Neural cell (in vitro differentiated cells): ENCODE results near the gene UBR2. TPM values are rescaled to one million over a fixed set of nuclear protein-coding genes. Genes with fewer than 3 reads are reported as not detected.

Source experiments
- H2AFZ ChIP-seq: fragments of 200-600, 300-800 bp; sonication (generic), shearing (Covaris generic); 2 replicates; pipeline ENCODE4 v1.6.0; 2014; ENCODE audit warnings: low read depth, mild to moderate bottlenecking, antibody characterized with exemption, low read length, moderate library complexity
- H3F3A ChIP-seq: fragments of 200-600 bp; shearing (Covaris generic); 2 replicates; pipeline ENCODE4 v1.6.1; 2016; ENCODE audit warnings: mild to moderate bottlenecking, moderate library complexity, mixed read lengths, antibody characterized with exemption, low read length; ENCODE audit not compliant: insufficient read depth, poor library complexity, severe bottlenecking
- H3K27ac ChIP-seq: fragments of 200-600, 300-800 bp; sonication (generic), shearing (Covaris generic); 2 replicates; pipeline ENCODE4 v1.5.1; 2014; ENCODE audit warnings: mild to moderate bottlenecking, low read length, moderate library complexity
- H3K27me3 ChIP-seq: fragments of 300-800, 200-600 bp; sonication (generic), shearing (Covaris generic); 2 replicates; pipeline ENCODE4 v1.6.0; 2014; ENCODE audit warnings: mild to moderate bottlenecking, low read depth, low read length, moderate library complexity; ENCODE audit not compliant: insufficient read depth
- H3K36me3 ChIP-seq: fragments of 300-800, 200-600 bp; sonication (generic), shearing (Covaris generic); 2 replicates; pipeline ENCODE4 v1.5.1; 2014; ENCODE audit warnings: mild to moderate bottlenecking, antibody characterized with exemption, low read length, moderate library complexity; ENCODE audit not compliant: insufficient read depth
- H3K4me2 ChIP-seq: fragments of 300-800, 200-600 bp; sonication (generic), shearing (Covaris generic); 2 replicates; pipeline ENCODE4 v1.6.0; 2014; ENCODE audit warnings: mild to moderate bottlenecking, low read length
- H3K4me3 ChIP-seq: fragments of 300-800, 200-600 bp; sonication (generic), shearing (Covaris generic); 2 replicates; pipeline ENCODE4 v1.5.1; 2014; ENCODE audit warnings: mild to moderate bottlenecking, low read length, moderate library complexity
- H3K79me2 ChIP-seq: fragments of 200-600 bp; shearing (Covaris generic); replicated peaks from 2 replicates; pipeline ENCODE4 v1.6.0; 2014; ENCODE audit warnings: mild to moderate bottlenecking, low read length, moderate library complexity; ENCODE audit not compliant: insufficient read depth
- H3K9ac ChIP-seq: fragments of 300-800, 200-600 bp; sonication (generic), shearing (Covaris generic); 2 replicates; pipeline ENCODE4 v1.6.1; 2016; ENCODE audit warnings: mild to moderate bottlenecking, low read length, mixed read lengths
- H3K9me2 ChIP-seq: fragments of 200-600 bp; shearing (Covaris generic); 2 replicates; pipeline ENCODE4 v1.6.1; 2016; ENCODE audit warnings: mild to moderate bottlenecking, low read length, mixed read lengths; ENCODE audit not compliant: insufficient read depth
- H3K9me3 ChIP-seq: fragments of 200-600, 300-800 bp; sonication (generic), shearing (Covaris generic); 2 replicates; pipeline ENCODE4 v1.6.1; 2016; ENCODE audit warnings: mild to moderate bottlenecking, mixed run types, low read length, moderate library complexity, mixed read lengths
- H4K20me1 ChIP-seq: fragments of 200-600 bp; shearing (Covaris generic); 2 replicates; pipeline ENCODE4 v1.6.1; 2016; ENCODE audit warnings: mild to moderate bottlenecking, mixed run types; ENCODE audit not compliant: insufficient read depth
- CTCF ChIP-seq: fragments of 450-650 bp; IDR thresholded peaks from 2 replicates; pipeline ENCODE4 v1.5.1; 2014; ENCODE audit warnings: antibody characterized with exemption, mild to moderate bottlenecking, moderate library complexity; ENCODE audit not compliant: poor library complexity, severe bottlenecking
- EP300 ChIP-seq: fragments of 450-650 bp; conservative IDR thresholded peaks from 2 replicates; pipeline ENCODE4 v1.6.1; 2014; ENCODE audit warnings: antibody characterized with exemption, mild to moderate bottlenecking, moderate library complexity; ENCODE audit not compliant: poor library complexity, severe bottlenecking
- EZH2 ChIP-seq: fragments of 200-600, 300-800 bp; shearing (Covaris generic), sonication (generic); IDR thresholded peaks from 2 replicates; pipeline ENCODE4 v1.6.1; 2014; ENCODE audit warnings: antibody characterized with exemption, low read length, borderline replicate concordance, mild to moderate bottlenecking; ENCODE audit not compliant: insufficient read depth, poor library complexity, severe bottlenecking
- MXI1 ChIP-seq: fragments of 450-650 bp; conservative IDR thresholded peaks from 2 replicates; pipeline ENCODE4 v1.6.1; 2014; ENCODE audit warnings: antibody characterized with exemption, mild to moderate bottlenecking; ENCODE audit not compliant: poor library complexity, severe bottlenecking
- POLR2AphosphoS5 ChIP-seq: IDR thresholded peaks from 2 replicates; pipeline ENCODE4 v1.6.1; 2012
- RAD21 ChIP-seq: fragments of 450-650 bp; conservative IDR thresholded peaks from 2 replicates; pipeline ENCODE4 v1.6.1; 2014; ENCODE audit warnings: antibody characterized with exemption, mild to moderate bottlenecking, moderate library complexity
- REST ChIP-seq: IDR thresholded peaks from 2 replicates; pipeline ENCODE4 v1.6.1; 2012; ENCODE audit warnings: borderline replicate concordance
- SMC3 ChIP-seq: fragments of 450-650 bp; conservative IDR thresholded peaks from 2 replicates; pipeline ENCODE4 v1.6.1; 2014; ENCODE audit warnings: antibody characterized with exemption, mild to moderate bottlenecking, moderate library complexity; ENCODE audit not compliant: poor library complexity
- TAF1 ChIP-seq: IDR thresholded peaks from 2 replicates; pipeline ENCODE4 v1.6.1; 2012; ENCODE audit warnings: low read depth
- polyA plus RNA-seq: library from polyadenylated mRNA; depleted of rRNA; stranded (reverse); fragments of >200 nt; gene quantifications from 2 replicates; pipeline ENCODE4 v1.2.3, GENCODE V29; 2014

UBR2 gene
- polyA plus RNA-seq, 1 donor from 2014 or later, result 24.4 TPM

- Histone ChIP-seq H3K79me2 (no peaks in the 10 kb centered on the region), H3K27me3 (no peaks in the 10 kb centered on the region), H3F3A (no peaks in the 10 kb centered on the region), H3K4me2 (no peak overlapping the region), H3K9me2 (no peaks in the 10 kb centered on the region), H3K9ac (no peak overlapping the region), H2AFZ (no peak overlapping the region), H3K27ac (no peak overlapping the region), H3K4me3 (no peak overlapping the region), H4K20me1 (no peaks in the 10 kb centered on the region), H3K36me3 (no peaks in the 10 kb centered on the region), H3K9me3 (no peaks in the 10 kb centered on the region)
- TF ChIP-seq REST, result no peak
- no peak for TF ChIP-seq EP300
- TF ChIP-seq SMC3, result no peak
- TF ChIP-seq EZH2, result no peak
- TF ChIP-seq MXI1, result no peak
- TF ChIP-seq TAF1, result no peak
- TF ChIP-seq RAD21, result no peak
- TF ChIP-seq CTCF, result no peak
- no peak for TF ChIP-seq POLR2AphosphoS5
These were observed 56.1 kb downstream of the UBR2 start for GRCh38 chr6:42619963-42620362.

- Histone ChIP-seq H3K9me3 (no peaks in the 10 kb centered on the region), H3K4me3 (no peak overlapping the region), H3K79me2 (no peaks in the 10 kb centered on the region), H3K9ac (no peak overlapping the region), H3K27ac (no peak overlapping the region), H3K27me3 (no peaks in the 10 kb centered on the region), H3K4me2 (no peak overlapping the region), H2AFZ (no peak overlapping the region), H3F3A (no peaks in the 10 kb centered on the region), H4K20me1 (no peaks in the 10 kb centered on the region), H3K9me2 (no peaks in the 10 kb centered on the region), H3K36me3 (no peaks in the 10 kb centered on the region)
- TF ChIP-seq TAF1, result no peak
- no peak for TF ChIP-seq CTCF
- no peak for TF ChIP-seq POLR2AphosphoS5
- TF ChIP-seq SMC3, result no peak
- no peak for TF ChIP-seq EZH2
- TF ChIP-seq EP300, result no peak
- TF ChIP-seq RAD21, result no peak
- TF ChIP-seq REST, result no peak
- no peak for TF ChIP-seq MXI1
These were observed 60.8 kb downstream of the UBR2 start for GRCh38 chr6:42624601-42625000.
